HepG2 (cell line): Measurements from ENCODE around the gene TOR1B. TPM values are rescaled to one million over a fixed set of nuclear protein-coding genes. Genes with fewer than 3 reads are reported as not detected.

ENCODE experiments used
- ATAC-seq: fragments of 200-7000 bp; cut with Tn5 transposase; 3 replicates; pipeline ENCODE4 v1.9.1; 2020; ENCODE audit warnings: mild to moderate bottlenecking, moderate library complexity
- BruUV-seq: library from RNA; stranded (reverse); fragments of 400-500 nt; replicated peaks from 2 replicates; lab custom pipeline; 2021; lab: Mats Ljungman, UMichigan
- CTCF ChIA-PET: fragments of 300-600 bp; formaldehyde crosslinking; extraction: SDS; loops from one replicate; lab custom pipeline; 2021; ENCODE audit warnings: low total read pairs, inconsistent platforms, low intra/inter-chr PET ratio; lab: Yijun Ruan, JAX
- POLR2A ChIA-PET: fragments of 350-600 bp; sonication (Branson Sonifier 250); formaldehyde crosslinking; loops from one replicate; lab custom pipeline; 2020; ENCODE audit warnings: antibody characterized with exemption, inconsistent platforms; lab: Yijun Ruan, JAX
- DNase-seq: peaks from one replicate; pipeline ENCODE4 v3.0.0-alpha.2; 2015; ENCODE audit warnings: low spot score
- FAIRE-seq: peaks from 3 replicates; lab custom pipeline; 2011; peaks lifted over from hg19 to GRCh38; lab: Jason Lieb, UNC
- H2AFZ ChIP-seq: one replicate; pipeline ENCODE4 v1.6.1; 2011; ENCODE audit warnings: low read length, inconsistent platforms
- H3K27ac ChIP-seq: fragments of 300-600 bp; 3 replicates; pipeline ENCODE4 v1.8.0; 2011; ENCODE audit warnings: mixed run types, mild to moderate bottlenecking, mixed read lengths, low read length, inconsistent platforms; ENCODE audit not compliant: insufficient read depth; ENCODE audit errors: extremely low read length
- H3K27me3 ChIP-seq, 2 experiments: fragments of 200-600 bp in 1 of 2; 2 replicates in 1 of 2; 3 replicates in 1 of 2; pipeline versions ENCODE4 v1.6.0 to v1.8.0; 2011; ENCODE audit warnings: low read length in 2 of 2, mild to moderate bottlenecking in 2 of 2, moderate library complexity in 2 of 2, inconsistent platforms in 1 of 2; ENCODE audit not compliant: insufficient read depth in 2 of 2, control insufficient read depth in 1 of 2
- H3K36me3 ChIP-seq, 2 experiments: fragments of 200-600 bp in 1 of 2; replicated peaks in 1 of 2; 2 replicates in 1 of 2; 3 replicates in 1 of 2; pipeline versions ENCODE4 v1.5.1 to v1.8.0; 2011; ENCODE audit warnings: low read length in 2 of 2, inconsistent platforms in 1 of 2; ENCODE audit not compliant: insufficient read depth in 2 of 2, control insufficient read depth in 1 of 2
- H3K4me1 ChIP-seq: 2 replicates; pipeline ENCODE4 v1.5.1; 2012; ENCODE audit warnings: low read length, inconsistent platforms; ENCODE audit not compliant: insufficient read depth
- H3K4me2 ChIP-seq: 2 replicates; pipeline ENCODE4 v1.6.0; 2011; ENCODE audit warnings: low read depth, low read length, inconsistent platforms
- H3K4me3 ChIP-seq, 3 experiments: fragments of 200-600 bp in 1 of 3; sonication (generic), shearing (Covaris generic) in 1 of 3; replicated peaks in 1 of 3; 2 replicates each; pipeline ENCODE4 v1.5.1; 2011 to 2016; ENCODE audit warnings: low read length in 3 of 3, inconsistent platforms in 2 of 3, low read depth in 2 of 3, mild to moderate bottlenecking in 2 of 3, control low read depth in 1 of 3, mixed read lengths in 1 of 3; ENCODE audit not compliant: insufficient read depth in 1 of 3
- H3K79me2 ChIP-seq: one replicate; pipeline ENCODE4 v1.6.1; 2011; ENCODE audit warnings: low read length, inconsistent platforms; ENCODE audit not compliant: insufficient read depth
- H3K9ac ChIP-seq: 2 replicates; pipeline ENCODE4 v1.6.0; 2011; ENCODE audit warnings: mild to moderate bottlenecking, low read depth, low read length, inconsistent platforms; ENCODE audit not compliant: insufficient read depth
- H3K9me3 ChIP-seq: 2 replicates; pipeline ENCODE4 v1.5.1; 2012; ENCODE audit warnings: mild to moderate bottlenecking, low read length
- H4K20me1 ChIP-seq: 2 replicates; pipeline ENCODE4 v1.6.0; 2011; ENCODE audit warnings: inconsistent platforms, mild to moderate bottlenecking, low read length, moderate library complexity; ENCODE audit not compliant: insufficient read depth
- AHDC1 ChIP-seq: sonication (generic); formaldehyde crosslinking; IDR thresholded peaks from 2 replicates; pipeline ENCODE4 v1.5.1; 2020; ENCODE audit warnings: mild to moderate bottlenecking, missing genetic modification reagents, borderline replicate concordance
- CCAR2 ChIP-seq: fragments of 200-400 bp; formaldehyde crosslinking; optimal IDR thresholded peaks from 2 replicates; pipeline ENCODE3; 2018; ENCODE audit warnings: low read depth, mild to moderate bottlenecking, low read length, moderate library complexity
- CREBL2 ChIP-seq: sonication (generic); formaldehyde crosslinking; IDR thresholded peaks from 2 replicates; pipeline ENCODE4 v1.8.1; 2023; ENCODE audit warnings: missing genetic modification reagents, mild to moderate bottlenecking, borderline replicate concordance
- GATAD2A ChIP-seq: IDR thresholded peaks from 2 replicates; pipeline ENCODE4 v1.6.1; 2016
- HOXA5 ChIP-seq: sonication (generic); formaldehyde crosslinking; IDR thresholded peaks from 2 replicates; pipeline ENCODE4 v1.4.0; 2020; ENCODE audit warnings: missing genetic modification reagents
- MED13 ChIP-seq: sonication (generic); formaldehyde crosslinking; IDR thresholded peaks from 2 replicates; pipeline ENCODE4 v1.5.0; 2020; ENCODE audit warnings: missing genetic modification reagents
- RCOR2 ChIP-seq: IDR thresholded peaks from 2 replicates; pipeline ENCODE4 v1.6.1; 2016; ENCODE audit warnings: missing biosample characterization, missing genetic modification reagents
- SSRP1 ChIP-seq: IDR thresholded peaks from 2 replicates; pipeline ENCODE4 v1.6.1; 2016; ENCODE audit warnings: control low read depth
- STAT5B ChIP-seq: sonication (generic); formaldehyde crosslinking; IDR thresholded peaks from 2 replicates; pipeline ENCODE4 v1.4.0; 2020; ENCODE audit warnings: missing genetic modification reagents
- ZNF276 ChIP-seq: sonication (generic); formaldehyde crosslinking; IDR thresholded peaks from 2 replicates; pipeline ENCODE4 v1.4.0; 2020; ENCODE audit warnings: mild to moderate bottlenecking, low read depth, missing genetic modification reagents
- ZNF317 ChIP-seq: sonication (generic); formaldehyde crosslinking; IDR thresholded peaks from 2 replicates; pipeline ENCODE4 v1.5.0; 2020; ENCODE audit warnings: mild to moderate bottlenecking, missing genetic modification reagents
- ZNF414 ChIP-seq: sonication (generic); formaldehyde crosslinking; IDR thresholded peaks from 2 replicates; pipeline ENCODE4 v1.5.0; 2020; ENCODE audit warnings: missing genetic modification reagents
- ZNF460 ChIP-seq: sonication (generic); formaldehyde crosslinking; IDR thresholded peaks from 2 replicates; pipeline ENCODE4 v1.5.1; 2020; ENCODE audit warnings: missing genetic modification reagents, mild to moderate bottlenecking, borderline replicate concordance
- ZNF550 ChIP-seq: sonication (generic); formaldehyde crosslinking; IDR thresholded peaks from 2 replicates; pipeline ENCODE4 v1.4.0; 2020; ENCODE audit warnings: mild to moderate bottlenecking, missing genetic modification reagents, borderline replicate concordance
- ZNF614 ChIP-seq: IDR thresholded peaks from 2 replicates; pipeline ENCODE4 v1.6.1; 2018; ENCODE audit warnings: missing biosample characterization, missing genetic modification reagents, inconsistent platforms, borderline replicate concordance
- WGBS: methylation state at CpG from one replicate; pipeline ENCODE4 v1.1.6; 2017; ENCODE audit warnings: low lambda C conversion rate; 5-methylcytosine and 5-hydroxymethylcytosine counted together
- in situ Hi-C: cut with HindIII; loops from 2 replicates; pipeline ENCODE4 v1.10.0; 2017; ENCODE audit warnings: low pct_unique_long_range_greater_than_20kb; ENCODE audit not compliant: extremely low pct_ligation_motif_present
- intact Hi-C: fragments of 100-400 bp; cut with micrococcal nuclease; formaldehyde crosslinking; loops from one replicate; pipeline ENCODE4 v1.10.0; 2022; ENCODE audit not compliant: unreplicated experiment
- polyA plus RNA-seq, 8 experiments: library from polyadenylated mRNA; depleted of rRNA in 3 of 8; stranded (reverse) in 7 of 8; unstranded in 1 of 8; fragments of >200 nt; fragmentation: Illumina TruSeq in 4 of 8; extraction: Trizol in 4 of 8; gene quantifications; 2 replicates each; pipeline versions ENCODE4 v1.2.1 to v1.2.3, GENCODE V29; 2011 to 2016; ENCODE audit warnings: low read depth in 4 of 8, missing spikeins in 1 of 8, mixed read lengths in 1 of 8; ENCODE audit not compliant: insufficient read depth in 1 of 8
- total RNA-seq, 5 experiments: library from RNA; depleted of rRNA; stranded (reverse); fragments of >200 nt; fragmentation: Illumina TruSeq; extraction: Trizol; gene quantifications; 2 replicates each; pipeline ENCODE4 v1.2.3, GENCODE V29; 2016; ENCODE audit warnings: low read depth in 1 of 5

Gene TOR1B
- total and polyA plus RNA-seq, 2 of the 13 experiments (the other 11 are each of a cell fraction or from before 2014, with no cell fraction given) = 18.1 to 21.3 TPM

- no peak for TF ChIP-seq ZNF414 (CRISPR knock-in tag)
These were observed 50.6 kb downstream of the TOR1B start (continued) for GRCh38 chr9:129853614-129854013.

- CTCF ChIA-PET = no interaction called here
- no TSS peak for BruUV-seq
- ATAC-seq (no peak), DNase-seq (no peak), FAIRE-seq (no peak)
- POLR2A ChIA-PET = no interaction called here
- H3K27ac ChIP-seq = no peak overlapping the region
- no peak overlapping the region for H2AFZ ChIP-seq
- no peaks in the 10 kb centered on the region for H3K79me2 ChIP-seq
- H3K9me3 ChIP-seq = no peaks in the 10 kb centered on the region
- no peak for TF ChIP-seq ZNF550 (CRISPR knock-in tag)
- TF ChIP-seq MED13 (CRISPR knock-in tag) = no peak
- no peak for TF ChIP-seq RCOR2 (CRISPR knock-in tag)
- TF ChIP-seq ZNF614 (CRISPR knock-in tag) = no peak
- TF ChIP-seq ZNF276 (CRISPR knock-in tag) = no peak
- TF ChIP-seq AHDC1 (CRISPR knock-in tag) = no peak
- TF ChIP-seq SSRP1 (CRISPR knock-in tag) = no peak
- no peak for TF ChIP-seq HOXA5 (CRISPR knock-in tag)
- TF ChIP-seq GATAD2A (CRISPR knock-in tag) = no peak
- no peak for TF ChIP-seq ZNF460 (CRISPR knock-in tag)
- no peak for TF ChIP-seq CREBL2 (CRISPR knock-in tag)
- no peak for TF ChIP-seq ZNF317 (CRISPR knock-in tag)
- TF ChIP-seq CCAR2 = no peak
- no peak for TF ChIP-seq STAT5B (CRISPR knock-in tag)
- no peaks in the 10 kb centered on the region for H3K27me3 ChIP-seq
- H4K20me1 ChIP-seq = no peaks in the 10 kb centered on the region
- no peak overlapping the region for H3K4me2 ChIP-seq
- no peaks in the 10 kb centered on the region for H3K4me1 ChIP-seq
- in situ Hi-C loops (no loop called here), intact Hi-C loops (no loop called here)
- 95% methylated on average over 4 of the region's 4 CpGs for WGBS
- H3K9ac ChIP-seq = no peak overlapping the region
- H3K36me3 ChIP-seq = peaks cover 5 to 27% of the 10 kb centered on the region in 2 experiments; a peak in 3 of 5 replicates
- no peak overlapping the region for H3K4me3 ChIP-seq
These were observed 51.7 kb downstream of the TOR1B start for GRCh38 chr9:129854588-129855110.
